Activated naive CD8-positive, alpha-beta T cell treated with anti-CD3 and anti-CD28 coated beads, Interleukin-2, amount 10 ng/mL, durations not matched to agents 7 days and 5 days (primary cell): ENCODE results near the gene NEDD4L. TPM values are rescaled to one million over a fixed set of nuclear protein-coding genes. Genes with fewer than 3 reads are reported as not detected.

Source experiments
- ATAC-seq: fragments of 150-1000 bp; cut with Tn5 transposase; one replicate; pipeline ENCODE4 v1.10.0; 2021; ENCODE audit warnings: low read depth, moderate library complexity
- POLR2A ChIA-PET: fragments of 350-600 bp; sonication (Branson Sonifier 250); formaldehyde crosslinking; loops from one replicate; lab custom pipeline; 2021; ENCODE audit warnings: antibody characterized with exemption; lab: Charles Lee
- DNase-seq: peaks from one replicate; pipeline ENCODE4 v3.0.0; 2021
- H3K27ac Mint-ChIP-seq: one replicate; pipeline ENCODE4 v1.8.0; 2022; ENCODE audit warnings: mild to moderate bottlenecking, mixed read lengths
- H3K27me3 Mint-ChIP-seq: one replicate; pipeline ENCODE4 v1.8.0; 2022; ENCODE audit warnings: mild to moderate bottlenecking, moderate library complexity, mixed read lengths
- H3K36me3 Mint-ChIP-seq: one replicate; pipeline ENCODE4 v1.8.0; 2021; ENCODE audit warnings: mild to moderate bottlenecking, mixed read lengths
- H3K4me1 Mint-ChIP-seq: one replicate; pipeline ENCODE4 v1.8.0; 2021; ENCODE audit warnings: mixed read lengths
- H3K4me3 Mint-ChIP-seq: one replicate; pipeline ENCODE4 v1.8.0; 2022; ENCODE audit warnings: mild to moderate bottlenecking, moderate library complexity, mixed read lengths
- H3K9me3 Mint-ChIP-seq: one replicate; pipeline ENCODE4 v1.8.0; 2021; ENCODE audit warnings: mixed read lengths
- total RNA-seq, 2 experiments: library from RNA; stranded (reverse); gene quantifications; one replicate each; pipeline ENCODE4 v1.2.3, GENCODE V29; 2021

NEDD4L gene
- total RNA-seq, 2 experiments from 2014 or later: 4.4 to 7.4 TPM

GRCh38 chr18:58409802-58410445 is 365.9 kb downstream of the NEDD4L start:
- Mint-ChIP-seq H3K9me3 (no peaks in the 10 kb centered on the region), H3K4me1 (no peaks in the 10 kb centered on the region), H3K36me3 (no peaks in the 10 kb centered on the region), H3K27ac (no peak overlapping the region), H3K4me3 (no peak overlapping the region), H3K27me3 (peaks cover 13% of the 10 kb centered on the region)
- ATAC-seq (no peak), DNase-seq (no peak)
- POLR2A ChIA-PET: no interaction called here

GRCh38 chr18:58411323-58411722 is 367.3 kb downstream of the NEDD4L start:
- Mint-ChIP-seq H3K9me3 (no peaks in the 10 kb centered on the region), H3K4me1 (no peaks in the 10 kb centered on the region), H3K27ac (no peak overlapping the region), H3K4me3 (no peak overlapping the region), H3K36me3 (no peaks in the 10 kb centered on the region), H3K27me3 (peaks cover 17% of the 10 kb centered on the region)
- DNase-seq (no peak), ATAC-seq (no peak)
- POLR2A ChIA-PET: no interaction called here

GRCh38 chr18:58412844-58413666 is 369.0 kb downstream of the NEDD4L start:
- no peak overlapping the region for H3K4me3 Mint-ChIP-seq
- H3K36me3 Mint-ChIP-seq: no peaks in the 10 kb centered on the region
- H3K9me3 Mint-ChIP-seq: no peaks in the 10 kb centered on the region
- ATAC-seq (no peak), DNase-seq (no peak)
- POLR2A ChIA-PET: no interaction called here
- no peaks in the 10 kb centered on the region for H3K4me1 Mint-ChIP-seq
- no peak overlapping the region for H3K27ac Mint-ChIP-seq
- peaks cover 17% of the 10 kb centered on the region for H3K27me3 Mint-ChIP-seq

GRCh38 chr18:58413667-58414628 is 369.9 kb downstream of the NEDD4L start:
- H3K9me3 Mint-ChIP-seq: no peaks in the 10 kb centered on the region
- ATAC-seq (no peak), DNase-seq (no peak)
- peaks cover 18% of the 10 kb centered on the region for H3K27me3 Mint-ChIP-seq
- H3K36me3 Mint-ChIP-seq: no peaks in the 10 kb centered on the region
- POLR2A ChIA-PET: no interaction called here
- no peak overlapping the region for H3K4me3 Mint-ChIP-seq
- H3K4me1 Mint-ChIP-seq: no peaks in the 10 kb centered on the region
- no peak overlapping the region for H3K27ac Mint-ChIP-seq

GRCh38 chr18:58416014-58416703 is 372.1 kb downstream of the NEDD4L start:
- ATAC-seq: no peak
- Mint-ChIP-seq H3K27me3 (peaks cover 18% of the 10 kb centered on the region), H3K27ac (no peak overlapping the region), H3K9me3 (peaks cover 6% of the 10 kb centered on the region), H3K4me1 (no peaks in the 10 kb centered on the region), H3K36me3 (no peaks in the 10 kb centered on the region), H3K4me3 (no peak overlapping the region)
- no peak for DNase-seq
- POLR2A ChIA-PET: interaction anchor here (0.6 kb wide), 1 partner anchor 453 kb away, joined by 7 read pairs; no protein-coding TSS in a partner anchor

- POLR2A ChIA-PET: no interaction called here
- peaks cover 6% of the 10 kb centered on the region for H3K9me3 Mint-ChIP-seq
- DNase-seq: no peak
- H3K27me3 Mint-ChIP-seq: peaks cover 18% of the 10 kb centered on the region
- no peak overlapping the region for H3K27ac Mint-ChIP-seq
- H3K36me3 Mint-ChIP-seq: no peaks in the 10 kb centered on the region
- H3K4me3 Mint-ChIP-seq: no peak overlapping the region
- ATAC-seq: no peak
- no peaks in the 10 kb centered on the region for H3K4me1 Mint-ChIP-seq
These were observed 373.0 kb downstream of the NEDD4L start for GRCh38 chr18:58416704-58417683.

GRCh38 chr18:58417752-58418151 is 373.7 kb downstream of the NEDD4L start:
- no peaks in the 10 kb centered on the region for H3K36me3 Mint-ChIP-seq
- H3K4me1 Mint-ChIP-seq: no peaks in the 10 kb centered on the region
- ATAC-seq: no peak
- peaks cover 6% of the 10 kb centered on the region for H3K9me3 Mint-ChIP-seq
- no peak overlapping the region for H3K4me3 Mint-ChIP-seq
- no peak for DNase-seq
- no peak overlapping the region for H3K27ac Mint-ChIP-seq
- POLR2A ChIA-PET: no interaction called here
- peaks cover 20% of the 10 kb centered on the region for H3K27me3 Mint-ChIP-seq

GRCh38 chr18:58418361-58418760 is 374.3 kb downstream of the NEDD4L start:
- Mint-ChIP-seq H3K9me3 (peaks cover 6% of the 10 kb centered on the region), H3K27me3 (peaks cover 16% of the 10 kb centered on the region), H3K4me1 (no peaks in the 10 kb centered on the region), H3K4me3 (no peak overlapping the region), H3K27ac (no peak overlapping the region), H3K36me3 (no peaks in the 10 kb centered on the region)
- POLR2A ChIA-PET: no interaction called here
- ATAC-seq (no peak), DNase-seq (no peak)

GRCh38 chr18:58419587-58420199 is 375.7 kb downstream of the NEDD4L start:
- H3K27me3 Mint-ChIP-seq: peaks cover 10% of the 10 kb centered on the region
- no peak overlapping the region for H3K27ac Mint-ChIP-seq
- POLR2A ChIA-PET: no interaction called here
- peaks cover 6% of the 10 kb centered on the region for H3K9me3 Mint-ChIP-seq
- H3K4me3 Mint-ChIP-seq: no peak overlapping the region
- no peaks in the 10 kb centered on the region for H3K36me3 Mint-ChIP-seq
- ATAC-seq (no peak), DNase-seq (no peak)
- H3K4me1 Mint-ChIP-seq: no peaks in the 10 kb centered on the region

GRCh38 chr18:58426611-58427010 is 382.6 kb downstream of the NEDD4L start:
- no peaks in the 10 kb centered on the region for H3K36me3 Mint-ChIP-seq
- no peak overlapping the region for H3K27ac Mint-ChIP-seq
- H3K9me3 Mint-ChIP-seq: no peaks in the 10 kb centered on the region
- no peak overlapping the region for H3K4me3 Mint-ChIP-seq
- peaks cover 4% of the 10 kb centered on the region for H3K27me3 Mint-ChIP-seq
- POLR2A ChIA-PET: no interaction called here
- DNase-seq (no peak), ATAC-seq (no peak)
- peaks cover 2% of the 10 kb centered on the region for H3K4me1 Mint-ChIP-seq

GRCh38 chr18:58427321-58427720 is 383.3 kb downstream of the NEDD4L start:
- ATAC-seq: no peak
- Mint-ChIP-seq H3K4me3 (no peak overlapping the region), H3K9me3 (no peaks in the 10 kb centered on the region), H3K27ac (no peak overlapping the region), H3K27me3 (peaks cover 4% of the 10 kb centered on the region), H3K36me3 (no peaks in the 10 kb centered on the region), H3K4me1 (peaks cover 2% of the 10 kb centered on the region)
- POLR2A ChIA-PET: no interaction called here
- DNase-seq: no peak

- H3K27me3 Mint-ChIP-seq: peaks cover 2% of the 10 kb centered on the region
- no peaks in the 10 kb centered on the region for H3K9me3 Mint-ChIP-seq
- DNase-seq (no peak), ATAC-seq (no peak)
- POLR2A ChIA-PET: no interaction called here
- H3K27ac Mint-ChIP-seq: no peak overlapping the region
- H3K4me1 Mint-ChIP-seq: peaks cover 2% of the 10 kb centered on the region
- no peaks in the 10 kb centered on the region for H3K36me3 Mint-ChIP-seq
- H3K4me3 Mint-ChIP-seq: no peak overlapping the region
These were observed 385.4 kb downstream of the NEDD4L start for GRCh38 chr18:58429442-58429841.
